Stimulated activated CD8-positive, alpha-beta memory T cell treated with anti-CD3 and anti-CD28 coated beads, Interleukin-15, amount 100 ng/mL, for 48 hours (primary cell): Measurements from ENCODE around the gene TULP4.
A peak's percentile ranks its signal among the peaks of the same experiment; 100 is the strongest.

Source experiments
- DNase-seq, 2 donors: peaks; one replicate each; pipeline ENCODE4 v3.0.0-alpha.2; 2020; ENCODE audit warnings: low read depth in 2 of 2

TULP4 gene, protein sequence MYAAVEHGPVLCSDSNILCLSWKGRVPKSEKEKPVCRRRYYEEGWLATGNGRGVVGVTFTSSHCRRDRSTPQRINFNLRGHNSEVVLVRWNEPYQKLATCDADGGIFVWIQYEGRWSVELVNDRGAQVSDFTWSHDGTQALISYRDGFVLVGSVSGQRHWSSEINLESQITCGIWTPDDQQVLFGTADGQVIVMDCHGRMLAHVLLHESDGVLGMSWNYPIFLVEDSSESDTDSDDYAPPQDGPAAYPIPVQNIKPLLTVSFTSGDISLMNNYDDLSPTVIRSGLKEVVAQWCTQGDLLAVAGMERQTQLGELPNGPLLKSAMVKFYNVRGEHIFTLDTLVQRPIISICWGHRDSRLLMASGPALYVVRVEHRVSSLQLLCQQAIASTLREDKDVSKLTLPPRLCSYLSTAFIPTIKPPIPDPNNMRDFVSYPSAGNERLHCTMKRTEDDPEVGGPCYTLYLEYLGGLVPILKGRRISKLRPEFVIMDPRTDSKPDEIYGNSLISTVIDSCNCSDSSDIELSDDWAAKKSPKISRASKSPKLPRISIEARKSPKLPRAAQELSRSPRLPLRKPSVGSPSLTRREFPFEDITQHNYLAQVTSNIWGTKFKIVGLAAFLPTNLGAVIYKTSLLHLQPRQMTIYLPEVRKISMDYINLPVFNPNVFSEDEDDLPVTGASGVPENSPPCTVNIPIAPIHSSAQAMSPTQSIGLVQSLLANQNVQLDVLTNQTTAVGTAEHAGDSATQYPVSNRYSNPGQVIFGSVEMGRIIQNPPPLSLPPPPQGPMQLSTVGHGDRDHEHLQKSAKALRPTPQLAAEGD (N-terminal part only)

DNA sequence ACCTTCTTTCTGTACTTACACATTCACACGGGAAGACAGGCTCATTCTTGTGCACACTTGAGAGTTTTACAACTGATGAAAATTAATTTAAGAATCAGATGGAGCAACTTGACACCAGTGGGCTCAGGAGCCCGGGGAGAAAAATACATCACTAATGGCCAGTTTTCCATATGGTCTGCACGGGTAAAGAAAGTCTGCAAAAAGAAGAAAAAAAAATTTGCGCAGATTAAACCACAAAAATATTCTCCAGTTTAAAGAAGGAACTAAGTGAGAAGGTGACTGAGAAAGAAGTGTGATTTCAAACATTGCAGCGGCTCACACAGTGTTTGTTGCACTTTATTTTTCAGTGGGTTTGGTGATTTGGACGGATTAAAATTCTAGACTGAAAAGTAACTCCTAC is at the start of gene TULP4:
TULP4 (plus strand) TSS at position 301 of the 400 bp plus-strand sequence. CDS start 1,552 bp downstream, outside the sequence.
- DNase-seq, result no peak

DNA sequence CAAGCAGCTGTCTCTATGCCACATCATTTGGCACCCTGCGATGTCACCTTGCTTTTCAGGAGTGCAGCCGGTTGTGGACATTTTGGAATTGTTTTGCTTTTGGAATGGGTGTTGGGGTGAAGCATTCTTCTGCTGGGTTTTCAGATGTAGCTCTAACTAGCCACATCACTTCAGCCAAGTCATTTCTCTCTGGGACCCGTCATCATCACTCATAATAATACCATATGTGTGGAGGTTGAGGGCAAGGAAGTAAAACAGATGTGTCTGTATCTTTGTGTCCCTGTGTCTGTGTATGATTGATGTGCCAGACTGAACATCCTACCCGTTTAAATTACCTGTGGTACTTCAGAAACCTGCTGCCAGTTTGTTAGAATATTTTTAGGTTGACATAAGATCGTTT is 49.5 kb upstream of the TULP4 start:
- DNase-seq, result no peak

DNA sequence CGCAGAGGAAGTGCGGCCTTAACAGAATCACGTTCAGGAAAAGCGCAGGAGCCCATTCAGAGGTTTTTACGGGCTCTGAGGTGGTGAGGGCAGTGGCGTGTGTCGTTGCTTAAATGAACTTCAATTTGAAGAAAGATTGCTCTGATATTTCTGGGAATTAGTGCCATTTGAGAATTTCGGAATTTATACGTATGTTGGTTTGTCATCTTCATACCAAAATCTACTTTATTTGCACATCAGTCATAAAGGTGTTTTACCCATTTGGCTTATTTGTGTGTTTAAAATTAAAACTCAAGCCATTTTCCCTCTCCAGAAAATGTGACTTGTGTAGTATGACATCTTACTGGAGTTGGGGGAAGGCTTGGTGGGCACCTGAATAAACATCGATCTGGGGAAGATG is 48.1 kb upstream of the TULP4 start:
- DNase-seq, result no peak

DNA sequence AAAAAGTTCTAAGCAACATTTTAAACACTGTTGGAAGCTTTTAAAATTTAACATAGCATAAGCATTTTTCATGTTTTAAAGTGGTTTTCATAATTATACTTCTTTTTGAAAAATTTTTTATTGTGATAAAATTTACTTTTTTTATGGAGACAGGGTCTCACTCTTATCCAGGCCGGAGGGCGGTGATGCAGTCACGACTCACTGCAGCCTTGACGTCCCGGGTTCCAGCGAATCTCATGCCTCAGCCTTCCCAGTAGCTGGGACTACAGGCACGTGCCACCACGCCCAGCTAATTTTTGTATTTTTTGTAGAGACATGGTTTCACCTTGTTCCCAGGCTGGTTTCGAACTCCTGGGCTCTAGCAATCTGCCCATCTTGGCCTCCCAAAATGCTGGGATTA is 46.1 kb upstream of the TULP4 start:
- DNase-seq, result no peak

DNA sequence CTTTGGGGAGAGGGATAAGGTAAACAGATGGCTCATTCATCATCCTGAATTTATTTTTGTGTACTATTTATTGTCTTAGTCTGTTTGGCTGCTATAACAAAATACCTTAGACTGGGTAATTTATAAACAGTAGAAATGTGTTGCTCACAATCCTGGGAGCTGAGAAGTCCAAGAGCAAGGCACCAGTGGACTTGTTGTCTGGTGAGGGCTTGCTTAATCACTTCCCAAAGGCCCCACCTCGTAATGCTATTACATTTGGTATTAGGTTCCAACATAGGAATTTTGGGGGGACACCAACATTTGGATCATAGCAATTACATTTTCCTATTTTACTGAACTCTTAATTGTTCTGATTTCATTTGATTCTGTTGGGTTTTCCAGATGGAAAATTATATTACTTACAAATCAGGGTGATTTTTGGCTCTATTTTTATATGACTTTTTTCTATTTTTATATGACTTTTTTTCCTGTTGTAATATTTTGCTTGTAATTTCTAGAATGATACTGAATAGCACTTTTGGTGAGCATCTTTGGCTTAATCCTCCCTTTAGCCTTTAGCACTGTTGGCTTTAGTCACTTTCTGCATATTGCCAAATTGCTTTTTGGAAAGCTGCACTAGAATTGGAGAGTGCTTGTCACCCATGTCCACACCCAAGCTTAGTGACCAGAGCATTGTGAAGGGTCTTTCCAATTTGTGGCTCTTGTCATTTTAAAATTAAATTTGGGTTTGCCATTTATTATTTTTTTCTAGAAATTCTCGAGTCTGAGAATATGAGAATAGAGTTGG is 43.7 kb upstream of the TULP4 start:
- no peak for DNase-seq

DNA sequence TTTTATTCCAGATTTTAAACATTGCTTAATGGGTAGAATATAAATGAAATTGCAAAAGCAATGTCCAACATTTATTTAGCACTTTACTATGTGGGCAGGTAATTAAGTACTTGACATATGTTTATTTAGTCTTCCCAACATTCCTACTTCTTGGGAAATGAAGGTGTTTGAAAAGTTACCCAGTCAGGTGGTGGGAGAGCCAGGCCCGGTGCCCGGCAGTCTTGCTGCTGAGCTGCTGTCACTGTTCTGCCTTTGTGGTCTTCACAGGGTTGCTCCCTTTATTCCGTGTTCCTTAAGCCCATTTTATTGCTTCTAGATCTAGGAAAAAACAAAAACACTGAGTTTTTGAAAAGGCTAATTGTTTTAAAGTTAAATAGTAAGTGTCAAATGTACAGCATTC is 42.6 kb upstream of the TULP4 start:
- DNase-seq, result no peak

DNA sequence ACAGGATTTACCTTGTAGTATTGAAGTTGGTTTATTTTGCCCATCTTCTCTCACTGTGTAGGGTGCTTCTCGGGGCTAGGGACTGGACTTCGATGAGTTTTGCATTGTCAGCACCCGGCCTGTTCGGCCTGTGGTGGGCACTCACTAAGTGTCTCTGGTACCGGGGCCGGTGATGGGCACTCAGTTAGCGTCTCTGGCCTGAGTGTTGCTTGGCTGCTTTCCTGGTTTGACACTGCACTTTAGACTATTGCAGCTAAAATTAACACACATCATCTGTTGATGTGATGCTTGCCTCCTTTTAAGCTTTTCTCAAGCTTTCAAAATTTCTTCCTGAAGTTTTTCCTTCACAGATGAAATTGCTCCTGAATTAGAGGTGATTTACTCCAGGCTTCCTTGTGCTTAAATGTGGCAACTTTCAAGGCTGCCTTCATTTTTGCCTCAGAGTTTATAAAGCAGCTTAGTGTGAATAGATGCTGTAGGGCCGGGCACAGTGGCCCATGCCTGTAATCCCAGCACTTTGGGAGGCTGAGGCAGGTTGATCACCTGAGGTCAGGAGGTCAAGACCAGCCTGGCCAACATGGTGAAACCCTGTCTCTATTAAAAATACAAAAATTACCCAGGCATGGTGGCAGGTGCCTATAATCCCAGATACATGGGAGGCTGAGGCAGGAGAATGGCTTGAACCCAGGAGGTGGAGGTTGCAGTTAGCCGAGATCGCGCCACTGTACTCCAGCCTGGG is 41.7 kb upstream of the TULP4 start:
- DNase-seq, result no peak

DNA sequence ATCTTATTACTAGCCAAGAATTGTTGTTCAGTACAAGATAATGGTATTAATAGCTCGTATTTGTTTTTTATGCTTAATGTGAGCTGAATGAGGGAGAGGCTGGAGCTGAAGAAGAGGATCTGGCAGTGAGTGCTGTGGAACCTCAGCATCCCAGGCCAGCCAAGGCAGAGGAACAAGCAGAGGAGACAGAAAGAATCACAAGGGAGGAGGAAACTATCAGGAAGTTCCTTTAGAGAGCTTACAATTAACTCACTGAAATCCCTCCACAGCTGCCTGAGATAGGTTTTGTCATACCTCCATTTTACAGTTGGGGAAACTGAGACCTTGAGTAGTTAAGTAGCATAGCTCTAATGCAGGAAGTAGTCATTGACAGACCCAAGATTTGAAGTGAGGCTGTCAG is 39.9 kb upstream of the TULP4 start:
- no peak for DNase-seq

DNA sequence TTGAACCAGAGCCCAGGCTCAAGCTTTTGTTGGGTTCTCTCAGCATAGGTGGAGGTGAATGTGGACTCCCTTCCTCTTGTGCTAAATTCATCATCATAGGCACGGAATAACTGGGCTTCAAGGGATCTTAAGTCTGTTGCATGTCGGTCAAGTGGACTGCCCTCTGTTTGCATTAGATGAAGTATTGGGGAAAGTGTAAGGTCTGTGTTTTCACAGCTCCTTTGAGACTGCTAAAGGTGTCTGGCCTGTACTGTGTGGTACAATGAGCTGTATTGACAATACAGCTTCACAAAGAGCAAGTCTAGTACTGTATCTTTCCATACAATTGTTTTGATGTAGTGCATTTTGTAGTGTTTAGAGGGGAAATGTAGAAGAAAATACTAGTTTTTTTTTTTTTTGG is 34.3 kb upstream of the TULP4 start:
- no peak for DNase-seq

DNA sequence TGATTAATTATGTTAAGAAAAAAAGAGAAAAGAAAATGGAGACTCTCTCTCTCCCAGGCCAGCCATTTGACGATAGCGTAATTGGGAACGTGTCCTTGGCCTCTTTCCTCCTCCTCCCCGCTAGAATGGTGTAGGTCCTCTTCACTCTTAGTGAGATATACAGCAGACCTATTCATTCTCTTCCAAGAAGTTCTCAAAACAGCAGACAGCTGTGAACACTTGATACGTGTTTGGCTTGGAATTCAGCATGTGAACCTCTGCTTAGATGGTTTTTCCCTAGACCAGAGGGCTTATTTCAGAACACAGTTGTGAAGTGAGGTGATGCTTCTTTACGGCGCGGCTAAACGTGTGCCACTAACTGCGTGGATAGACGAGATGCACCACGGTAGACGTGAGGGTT is 32.6 kb upstream of the TULP4 start:
- DNase-seq, result no peak

DNA sequence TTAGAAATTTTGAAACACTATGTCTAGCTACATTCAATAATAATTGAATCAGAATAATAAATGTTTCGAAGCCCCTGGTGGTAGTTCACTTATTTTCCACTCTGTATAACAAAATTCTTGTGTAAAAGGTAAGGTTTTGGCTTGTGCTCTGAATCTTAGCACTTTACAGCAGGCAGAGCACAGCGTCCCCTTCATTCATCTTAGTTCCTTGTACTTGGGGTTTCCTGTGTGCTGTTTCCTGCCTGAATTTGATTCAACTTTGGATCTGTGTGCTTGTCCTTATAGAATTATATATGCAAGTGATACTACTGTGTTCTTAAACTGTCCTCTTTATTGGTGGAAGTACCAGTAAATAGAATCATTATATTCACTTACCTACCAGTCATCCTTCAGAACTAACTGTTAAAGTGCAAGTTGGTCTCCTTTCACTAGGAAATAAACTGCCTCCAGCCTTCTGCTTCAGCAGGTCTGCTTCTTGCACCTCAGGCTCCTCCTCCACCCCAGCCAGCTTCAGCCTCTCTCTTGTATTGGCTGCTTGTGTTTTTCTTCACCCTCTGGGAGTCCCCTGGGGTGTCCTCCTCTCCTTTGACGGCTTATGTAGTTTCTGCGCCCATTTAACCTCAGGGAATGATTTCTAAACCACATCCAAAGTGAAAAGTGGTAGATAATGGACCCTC is 28.8 kb upstream of the TULP4 start:
- no peak for DNase-seq

DNA sequence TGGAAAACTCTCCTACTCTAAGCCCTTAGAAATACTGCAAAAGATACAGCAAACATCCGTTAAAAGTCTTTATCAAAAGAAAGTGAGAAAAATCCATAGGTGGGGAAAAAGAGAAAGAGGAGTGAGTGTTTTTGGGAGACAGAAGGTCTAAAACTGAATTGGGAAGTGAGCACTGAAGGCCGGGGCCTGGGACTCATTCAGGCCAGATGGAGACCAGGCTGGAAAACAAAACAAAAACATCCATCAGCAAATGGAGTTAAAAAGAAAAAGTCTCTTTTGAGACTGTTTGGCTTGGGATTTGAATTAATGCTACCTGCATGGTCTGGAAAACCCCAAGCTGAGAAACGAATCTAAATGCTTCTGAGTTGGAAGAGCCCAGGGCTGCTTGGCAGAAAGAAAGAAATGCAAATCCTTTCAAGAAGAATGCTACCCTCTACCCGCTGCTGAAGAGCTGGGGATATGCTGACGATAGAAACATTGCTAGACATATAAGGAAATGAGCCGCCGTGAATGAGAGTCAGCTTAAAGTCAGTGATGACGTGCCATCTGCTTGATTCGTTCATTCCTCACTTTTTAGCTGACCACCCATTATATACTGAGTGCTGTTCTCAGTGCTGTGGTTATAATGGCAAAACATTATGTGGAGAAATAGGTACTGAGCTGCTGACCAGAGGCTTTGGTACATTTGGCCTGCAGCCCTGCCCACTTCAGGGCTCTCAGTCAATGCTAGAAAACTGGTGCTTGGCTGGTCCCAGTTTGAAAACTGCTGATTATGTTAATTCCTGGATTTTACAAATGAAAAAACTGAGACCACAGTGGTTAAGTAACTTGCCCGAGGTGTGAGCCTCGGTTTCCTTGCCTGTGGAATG is 28.0 kb upstream of the TULP4 start:
- DNase-seq, result no peak

DNA sequence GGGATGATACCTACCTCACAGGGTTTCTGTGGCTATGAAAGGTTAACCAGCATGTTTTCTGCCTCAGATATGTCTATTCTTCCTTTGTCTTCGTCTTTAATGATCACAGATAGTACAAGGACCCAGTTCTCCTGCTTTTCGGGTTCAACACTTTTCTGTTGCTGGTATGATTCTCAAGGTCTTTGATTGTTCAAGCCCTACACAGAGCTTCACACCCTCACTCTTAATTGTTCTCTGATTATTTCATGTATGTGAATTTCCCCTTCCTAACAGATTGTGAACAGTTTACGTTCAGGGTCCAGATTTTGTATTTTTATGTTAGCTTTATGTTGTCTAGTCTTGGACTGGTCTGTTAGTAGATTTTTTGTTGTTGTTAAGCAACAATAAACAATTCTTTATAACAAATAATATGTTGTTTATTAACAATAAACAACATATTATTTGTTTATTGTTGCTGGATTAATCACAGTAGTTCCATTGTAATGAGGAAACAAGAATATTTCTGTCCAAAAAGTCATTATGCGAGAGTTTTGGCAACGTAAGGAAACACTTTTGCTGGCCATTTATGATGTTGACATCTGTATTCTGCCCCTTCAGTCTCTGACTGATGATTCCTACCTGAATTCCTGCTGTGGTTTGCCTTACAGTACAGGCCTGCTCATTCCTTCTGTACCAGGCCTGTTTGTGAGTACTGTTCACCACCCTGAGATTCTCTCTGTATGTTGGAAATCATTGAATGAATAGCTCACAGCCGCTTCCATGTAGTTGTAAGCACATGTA is 27.2 kb upstream of the TULP4 start:
- DNase-seq, result no peak

DNA sequence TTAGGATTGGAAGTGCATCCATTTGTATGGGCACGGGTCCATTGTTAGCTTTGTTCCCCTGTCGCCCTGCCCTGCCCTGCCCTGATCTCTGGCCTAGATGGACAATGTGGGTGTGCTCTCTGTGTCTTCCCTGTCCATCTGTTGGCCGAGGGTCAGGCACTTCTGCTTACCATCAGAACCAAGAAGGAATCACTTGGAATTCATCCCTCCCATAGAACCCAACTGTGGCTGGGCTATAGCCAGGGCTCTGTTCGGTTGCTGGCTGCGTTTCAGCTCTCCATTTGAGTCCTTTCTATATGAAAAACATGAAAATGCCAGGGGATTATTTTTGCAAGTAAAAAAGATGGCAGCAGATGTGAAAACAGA is 26.6 kb upstream of the TULP4 start:
- DNase-seq, result no peak

DNA sequence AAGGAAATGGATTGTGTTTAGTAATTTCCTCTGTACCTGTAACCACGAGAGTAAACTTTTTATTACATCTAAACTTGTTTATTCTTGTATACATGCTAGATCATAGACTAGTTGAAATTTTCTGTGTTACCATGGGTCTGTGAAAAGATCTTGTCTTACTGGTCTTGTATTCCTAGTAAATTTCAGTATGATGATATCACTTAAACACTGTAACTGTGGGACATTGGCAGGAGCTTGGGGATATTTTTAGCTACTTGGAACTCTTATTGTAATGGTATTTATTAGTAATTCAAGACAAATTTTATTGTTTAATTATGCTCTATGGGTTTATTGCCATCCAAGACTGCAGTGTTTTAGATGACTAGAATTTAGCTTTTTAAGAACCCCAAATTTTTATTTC is 25.9 kb upstream of the TULP4 start:
- no peak for DNase-seq

DNA sequence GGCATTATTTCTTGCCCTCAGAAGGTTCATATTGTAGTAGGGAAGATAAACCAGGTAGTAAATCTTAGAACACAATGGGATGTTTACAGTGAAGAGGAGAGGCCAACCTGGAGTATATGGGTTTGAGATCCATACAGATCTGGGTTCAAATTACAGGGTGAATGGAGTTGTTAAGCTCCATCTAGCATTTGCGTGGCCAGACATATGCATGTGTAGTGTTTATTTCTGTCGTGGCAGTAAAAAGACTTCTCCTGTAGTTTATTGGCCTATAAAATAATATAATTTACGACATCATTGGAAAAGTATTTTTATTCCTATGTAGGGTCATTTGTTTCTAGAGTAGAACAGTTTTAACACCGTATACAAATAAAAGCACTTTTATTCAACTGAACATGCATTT is 25.2 kb upstream of the TULP4 start:
- no peak for DNase-seq

DNA sequence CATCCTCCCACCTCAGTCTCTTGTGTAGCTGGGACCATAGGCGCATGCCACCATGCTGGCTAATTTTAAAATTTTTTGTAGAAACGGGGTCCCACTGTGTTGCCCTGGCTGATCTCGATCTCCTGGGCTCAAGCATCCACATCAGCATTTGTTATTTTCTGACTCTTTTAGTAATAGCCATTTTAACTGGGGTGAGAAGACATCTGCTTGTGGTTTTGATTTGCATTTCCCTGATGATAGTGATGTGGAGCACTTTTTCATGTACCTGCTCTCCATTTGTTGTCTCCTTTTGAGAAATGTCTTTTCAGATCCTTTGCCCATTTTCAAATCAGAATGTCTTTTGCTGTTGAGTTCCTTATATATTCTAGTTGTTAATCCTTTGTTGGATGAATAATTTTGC is 22.2 kb upstream of the TULP4 start:
- DNase-seq, result no peak

DNA sequence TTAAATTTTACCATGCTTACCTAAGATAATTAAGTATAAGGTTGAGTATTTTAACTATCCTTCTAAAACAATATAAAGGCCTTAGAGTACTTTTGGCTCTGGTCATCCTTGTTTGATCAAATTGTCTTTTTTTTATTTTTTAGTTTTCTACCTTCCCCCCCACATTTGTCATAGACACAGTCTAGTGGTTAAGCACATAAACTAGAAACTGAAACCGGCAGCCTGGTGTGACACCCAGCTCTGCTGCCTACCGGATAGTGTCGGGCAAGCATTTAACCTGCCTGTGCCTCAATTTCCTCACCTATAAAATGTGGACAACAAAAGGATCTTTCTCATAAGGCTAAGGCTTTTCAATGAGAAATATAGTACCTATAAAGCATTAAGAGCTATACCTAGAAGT is 21.6 kb upstream of the TULP4 start:
- DNase-seq, result peak; percentile 44 to 46

DNA sequence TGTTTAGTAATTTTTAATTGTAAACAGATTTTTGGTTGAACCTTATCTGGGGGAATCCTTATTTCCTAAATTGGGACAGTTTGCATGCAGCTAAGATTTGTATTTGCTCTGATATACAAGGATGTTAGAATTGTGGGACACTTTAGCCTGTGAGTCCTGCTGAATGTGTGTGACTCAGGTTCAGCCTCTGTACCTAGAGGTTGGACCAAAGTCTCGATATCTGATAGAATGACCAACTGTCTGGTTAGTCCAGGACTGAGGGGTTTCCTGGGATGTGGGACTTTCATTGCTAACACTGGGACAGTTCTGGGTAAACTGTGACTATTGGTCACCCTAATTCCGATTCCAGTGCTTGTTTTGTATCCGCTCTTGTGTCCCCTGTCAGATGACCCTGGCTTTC is 20.2 kb upstream of the TULP4 start:
- DNase-seq, result no peak
